Peyer's patch (tissue), 4 donors: Measurements from ENCODE around the gene MYT1. TPM values are rescaled to one million over a fixed set of nuclear protein-coding genes. Genes with fewer than 3 reads are reported as not detected.

Experiments used
- DNase-seq, 3 donors: peaks; one replicate each; pipeline ENCODE4 v3.0.0-alpha.2; 2017 to 2019
- H3K27ac ChIP-seq, 4 donors: fragments of 200-600 bp; sonication (generic); one replicate each; pipeline ENCODE4 v1.5.1; 2016 to 2019
- H3K27me3 ChIP-seq, 2 donors: fragments of 200-600 bp; sonication (generic); one replicate each; pipeline ENCODE4 v1.5.1; 2019
- H3K36me3 ChIP-seq, 3 donors: fragments of 200-600 bp; sonication (generic); one replicate each; pipeline ENCODE4 v1.5.1; 2016 to 2019
- H3K4me1 ChIP-seq, 4 donors: fragments of 200-600 bp; sonication (generic); one replicate each; pipeline ENCODE4 v1.5.1; 2016 to 2019
- H3K4me3 ChIP-seq, 4 donors: fragments of 200-600 bp; sonication (generic); 1 replicate in 3 of 4; 2 replicates in 1 of 4; pipeline ENCODE4 v1.5.1; 2016 to 2019; ENCODE audit warnings: mild to moderate bottlenecking in 1 of 4
- H3K9me3 ChIP-seq, 4 donors: fragments of 200-600 bp; sonication (generic); one replicate each; pipeline ENCODE4 v1.5.1; 2016 to 2019; ENCODE audit warnings: mild to moderate bottlenecking in 1 of 4
- CTCF ChIP-seq, 6 experiments: fragments of 450-650 bp in 4 of 6; fragments of 200-600 bp in 2 of 6; sonication (generic) in 1 of 6; IDR thresholded peaks; one replicate each; pipeline ENCODE4 v1.5.1; 2017 to 2019; ENCODE audit warnings: antibody characterized with exemption in 6 of 6, mild to moderate bottlenecking in 3 of 6, moderate library complexity in 1 of 6
- POLR2A ChIP-seq, 2 donors: fragments of 450-650 bp; IDR thresholded peaks; one replicate each; pipeline ENCODE4 v1.5.1; 2017; ENCODE audit warnings: antibody characterized with exemption in 2 of 2, mild to moderate bottlenecking in 2 of 2, moderate library complexity in 2 of 2
- total RNA-seq, 4 donors: library from RNA; depleted of rRNA; stranded (reverse); fragments of >200 nt; gene quantifications; one replicate each; pipeline ENCODE4 v1.1.0, GENCODE V29; 2016

Gene MYT1
- total RNA-seq, 4 donors from 2014 or later, result 0.18 to 0.83 TPM; not detected in 2

DNA sequence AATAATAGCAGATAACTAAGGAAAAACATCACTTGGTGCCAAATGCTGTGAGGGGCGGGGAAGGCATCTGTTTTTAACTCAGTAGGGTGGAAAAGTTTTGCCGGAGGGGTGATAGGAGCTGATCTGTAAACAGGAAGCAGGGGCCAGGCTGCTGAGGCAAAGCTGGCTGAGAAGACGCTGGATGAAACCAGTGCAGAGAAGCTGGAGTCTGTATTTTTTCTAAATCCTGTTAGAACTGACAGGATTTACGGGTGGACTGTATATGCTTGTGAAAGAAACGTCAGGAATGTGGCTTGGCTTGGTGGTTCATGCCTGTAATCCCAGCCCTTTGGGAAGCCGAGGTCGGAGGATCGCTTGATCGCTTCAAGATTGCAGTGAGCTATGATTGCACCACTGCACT lies 96.9 kb downstream of the MYT1 start:
- H3K9me3 ChIP-seq, result no peaks in the 10 kb centered on the region
- H3K36me3 ChIP-seq, result peaks cover 0 to 7% (median 0%) of the 10 kb centered on the region in 3 donors
- no peak overlapping the region for H3K4me3 ChIP-seq
- DNase-seq, result no peak
- H3K27me3 ChIP-seq, result no peaks in the 10 kb centered on the region
- peaks cover 0 to 21% (median 3%) of the 10 kb centered on the region in 4 donors for H3K4me1 ChIP-seq
- peak overlapping the region in 2 of 4 donors; percentile 8 to 12 for H3K27ac ChIP-seq
- no peak for TF ChIP-seq POLR2A (IDR thresholded peaks at IDR 0.05)
- no peak for TF ChIP-seq CTCF (IDR thresholded peaks at IDR 0.05)

- Histone ChIP-seq H3K4me3 (no peak overlapping the region), H3K4me1 (no peaks in the 10 kb centered on the region), H3K27me3 (no peaks in the 10 kb centered on the region), H3K9me3 (no peaks in the 10 kb centered on the region), H3K36me3 (peaks cover 0 to 16% (median 0%) of the 10 kb centered on the region in 3 donors), H3K27ac (no peak overlapping the region)
- TF ChIP-seq CTCF (IDR thresholded peaks at IDR 0.05), result no peak
- TF ChIP-seq POLR2A (IDR thresholded peaks at IDR 0.05), result no peak
- no peak for DNase-seq
Observed at GRCh38 chr20:64264091-64264490, 99.8 kb downstream of the MYT1 start.

- Histone ChIP-seq H3K4me3 (no peak overlapping the region), H3K27me3 (no peaks in the 10 kb centered on the region), H3K4me1 (no peaks in the 10 kb centered on the region), H3K27ac (no peak overlapping the region), H3K36me3 (peaks cover 0 to 16% (median 0%) of the 10 kb centered on the region in 3 donors), H3K9me3 (no peaks in the 10 kb centered on the region)
- no peak for DNase-seq
- no peak for TF ChIP-seq POLR2A (IDR thresholded peaks at IDR 0.05)
- TF ChIP-seq CTCF (IDR thresholded peaks at IDR 0.05), result no peak
Observed at GRCh38 chr20:64265201-64265600, 100.9 kb downstream of the MYT1 start.

GRCh38 chr20:64266988-64267387 lies 102.7 kb downstream of the MYT1 start:
- H3K27me3 ChIP-seq, result no peaks in the 10 kb centered on the region
- H3K4me1 ChIP-seq, result no peaks in the 10 kb centered on the region
- H3K36me3 ChIP-seq, result peaks cover 0 to 16% (median 0%) of the 10 kb centered on the region in 3 donors
- no peak overlapping the region for H3K27ac ChIP-seq
- TF ChIP-seq CTCF (IDR thresholded peaks at IDR 0.05) (no peak), POLR2A (IDR thresholded peaks at IDR 0.05) (no peak)
- no peak for DNase-seq
- no peak overlapping the region for H3K4me3 ChIP-seq
- H3K9me3 ChIP-seq, result no peaks in the 10 kb centered on the region

- no peak overlapping the region for H3K27ac ChIP-seq
- no peak for DNase-seq
- peaks cover 0 to 19% (median 0%) of the 10 kb centered on the region in 3 donors for H3K36me3 ChIP-seq
- no peaks in the 10 kb centered on the region for H3K9me3 ChIP-seq
- no peaks in the 10 kb centered on the region for H3K4me1 ChIP-seq
- TF ChIP-seq CTCF (IDR thresholded peaks at IDR 0.05) (no peak), POLR2A (IDR thresholded peaks at IDR 0.05) (no peak)
- no peak overlapping the region for H3K4me3 ChIP-seq
- no peaks in the 10 kb centered on the region for H3K27me3 ChIP-seq
Observed at GRCh38 chr20:64268174-64268573, 103.9 kb downstream of the MYT1 start.
